DND-41 (cell line): ENCODE measurements around the gene PTPRN2.

Source experiments
- CTCF ChIP-seq: IDR thresholded peaks from 2 replicates; pipeline ENCODE4 v1.5.1; 2012; ENCODE audit warnings: borderline replicate concordance, low read length, moderate library complexity, mild to moderate bottlenecking; ENCODE audit not compliant: poor library complexity, severe bottlenecking; ENCODE audit errors: extremely low read depth
- EZH2 ChIP-seq: IDR thresholded peaks from 3 replicates; pipeline ENCODE4 v1.6.1; 2012; ENCODE audit warnings: borderline replicate concordance, low read depth, mild to moderate bottlenecking, moderate library complexity, low read length, inconsistent platforms; ENCODE audit not compliant: severe bottlenecking

GRCh38 chr7:157574914-157575586 lies 1012.6 kb downstream of the PTPRN2 start:
- TF ChIP-seq CTCF (no peak), EZH2 (no peak)
